ENCODE results near the gene ENO3. TPM values are rescaled to one million over a fixed set of nuclear protein-coding genes. Genes with fewer than 3 reads are reported as not detected.

ENO3 gene
- total and polyA plus RNA-seq, 12 donors, result 1.6 to 76.6 (median 5.3) TPM

DNA sequence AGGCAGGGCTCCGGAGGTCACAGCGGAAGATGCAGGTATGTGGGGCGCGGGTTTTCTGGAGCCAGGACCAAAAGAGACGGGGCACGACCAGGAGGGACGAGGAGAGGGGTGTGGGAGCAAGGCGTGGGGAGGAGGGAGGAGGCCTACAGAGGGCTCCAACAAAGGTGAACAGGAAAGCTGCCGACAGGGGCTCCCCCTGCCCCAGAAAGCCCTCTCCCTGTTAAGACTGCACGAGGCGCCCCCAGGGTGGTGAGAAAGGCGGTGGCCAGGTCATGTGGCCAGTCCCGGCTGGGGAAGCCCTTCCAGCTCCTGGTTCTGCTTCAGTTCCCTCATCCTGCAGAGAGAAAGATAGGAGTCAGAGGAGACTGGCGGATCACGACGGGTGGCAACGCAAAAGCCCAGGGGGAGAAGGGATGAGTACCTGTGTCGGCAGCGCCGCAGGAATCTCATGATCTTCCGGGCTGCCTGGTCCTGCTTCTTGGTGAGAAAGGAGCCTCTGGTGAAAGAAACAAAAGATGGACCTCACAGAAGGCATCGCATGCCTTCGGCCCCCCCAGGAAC is 17.6 kb downstream of the ENO3 start:
- H3K9me3 ChIP-seq (replicated peaks in 1 of 3), result no peaks in the 10 kb centered on the region
- peak overlapping the region in 4 of 5 donors; percentile 92 to 98 (median 98) for H3K27ac ChIP-seq
- TF ChIP-seq, protein P1, sequence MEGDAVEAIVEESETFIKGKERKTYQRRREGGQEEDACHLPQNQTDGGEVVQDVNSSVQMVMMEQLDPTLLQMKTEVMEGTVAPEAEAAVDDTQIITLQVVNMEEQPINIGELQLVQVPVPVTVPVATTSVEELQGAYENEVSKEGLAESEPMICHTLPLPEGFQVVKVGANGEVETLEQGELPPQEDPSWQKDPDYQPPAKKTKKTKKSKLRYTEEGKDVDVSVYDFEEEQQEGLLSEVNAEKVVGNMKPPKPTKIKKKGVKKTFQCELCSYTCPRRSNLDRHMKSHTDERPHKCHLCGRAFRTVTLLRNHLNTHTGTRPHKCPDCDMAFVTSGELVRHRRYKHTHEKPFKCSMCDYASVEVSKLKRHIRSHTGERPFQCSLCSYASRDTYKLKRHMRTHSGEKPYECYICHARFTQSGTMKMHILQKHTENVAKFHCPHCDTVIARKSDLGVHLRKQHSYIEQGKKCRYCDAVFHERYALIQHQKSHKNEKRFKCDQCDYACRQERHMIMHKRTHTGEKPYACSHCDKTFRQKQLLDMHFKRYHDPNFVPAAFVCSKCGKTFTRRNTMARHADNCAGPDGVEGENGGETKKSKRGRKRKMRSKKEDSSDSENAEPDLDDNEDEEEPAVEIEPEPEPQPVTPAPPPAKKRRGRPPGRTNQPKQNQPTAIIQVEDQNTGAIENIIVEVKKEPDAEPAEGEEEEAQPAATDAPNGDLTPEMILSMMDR (IDR thresholded peaks at IDR 0.05), result no peak
- TF ChIP-seq POLR2A (IDR thresholded peaks at IDR 0.05), result no peak
- H3K4me3 ChIP-seq, result peak overlapping the region in 2 of 4 donors; percentile 82 to 93
- peaks cover 19 to 35% of the 10 kb centered on the region in 2 donors for H3K4me1 ChIP-seq (replicated peaks in 1 of 2)
- H3K27me3 ChIP-seq, result no peaks in the 10 kb centered on the region
- intact Hi-C loops (cut with DNase I), result no loop called here
- peak in 3 of 7 donors; percentile 39 to 51 (median 41) for DNase-seq
- H3K36me3 ChIP-seq (replicated peaks in 1 of 2), result peaks cover 0 to 30% of the 10 kb centered on the region in 2 donors
- 51 to 56% (median 55%) methylated on average over 23 of the region's 23 CpGs for WGBS, 4 donors

DNA sequence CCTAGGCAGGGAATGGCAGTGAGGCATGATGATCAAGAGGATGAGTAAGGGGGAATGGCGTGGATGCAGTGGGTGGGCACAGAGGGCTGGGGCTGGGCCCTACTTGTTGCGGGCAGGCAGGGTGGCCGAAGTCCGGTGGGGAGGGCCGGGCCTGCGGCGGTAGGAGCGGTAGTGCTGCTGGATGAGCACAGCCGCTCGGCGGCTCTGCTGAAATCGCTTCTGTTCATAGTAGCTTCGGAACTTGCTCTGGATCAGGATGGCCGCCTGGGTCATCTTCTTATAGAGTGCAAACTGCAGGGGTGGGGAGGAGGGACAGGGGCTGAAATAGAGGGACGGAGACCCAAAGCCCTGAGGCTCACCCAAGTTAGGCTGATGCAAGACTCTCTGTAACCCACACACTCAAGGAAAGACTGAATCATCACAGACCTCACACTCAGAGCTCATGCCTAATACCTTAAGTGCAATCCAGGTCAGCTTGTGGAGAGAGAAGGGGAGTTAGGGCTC is 18.2 kb downstream of the ENO3 start:
- peak in 1 of 2 donors; percentile 16 for TF ChIP-seq POLR2A (IDR thresholded peaks at IDR 0.05)
- TF ChIP-seq, protein P1 (IDR thresholded peaks at IDR 0.05), result no peak
- peak overlapping the region in 4 of 5 donors; percentile 92 to 98 (median 98) for H3K27ac ChIP-seq
- WGBS, 4 donors, result 76 to 86% (median 82%) methylated on average over 3 to 15 of the region's 15 CpGs
- DNase-seq, result peak in 5 of 7 donors; percentile 46 to 72 (median 49)
- H3K27me3 ChIP-seq, result no peaks in the 10 kb centered on the region
- H3K4me3 ChIP-seq, result peak overlapping the region in 1 of 4 donors; percentile 82
- peaks cover 0 to 35% of the 10 kb centered on the region in 2 donors for H3K36me3 ChIP-seq (replicated peaks in 1 of 2)
- intact Hi-C loops (cut with DNase I), result no loop called here
- peaks cover 19 to 35% of the 10 kb centered on the region in 2 donors for H3K4me1 ChIP-seq (replicated peaks in 1 of 2)
- no peaks in the 10 kb centered on the region for H3K9me3 ChIP-seq (replicated peaks in 1 of 3)

DNA sequence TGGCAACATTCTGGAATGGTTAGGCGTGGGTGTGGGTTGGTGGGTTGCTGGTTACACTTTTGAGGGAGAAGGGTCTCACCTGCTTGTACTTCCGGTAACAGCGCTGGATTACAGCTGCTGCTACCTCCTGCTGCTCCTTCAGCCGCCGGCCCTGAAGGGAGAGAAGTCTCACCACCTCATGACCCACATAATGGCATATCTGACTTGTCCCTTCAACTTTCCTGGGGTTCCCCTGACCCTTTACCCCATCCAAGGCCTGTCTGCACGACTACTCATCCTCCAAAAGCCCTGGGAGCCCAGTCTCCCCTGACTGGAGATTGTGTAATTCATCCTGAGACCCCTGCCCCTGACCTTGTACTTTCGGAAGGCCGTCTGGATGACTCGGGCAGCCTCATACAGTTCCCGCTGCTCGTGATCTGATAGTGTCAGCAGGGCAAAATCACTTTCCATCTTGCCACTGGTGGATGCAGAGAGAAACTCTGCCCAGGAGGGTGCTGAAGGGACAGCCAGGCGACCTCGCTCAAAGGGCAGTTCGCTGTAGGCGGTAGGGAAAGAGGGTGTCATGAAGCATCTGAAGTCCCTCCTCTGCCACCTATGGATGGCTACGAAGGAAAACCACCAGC is 18.7 kb downstream of the ENO3 start:
- Histone ChIP-seq H3K4me1 (replicated peaks in 1 of 2) (peaks cover 19 to 35% of the 10 kb centered on the region in 2 donors), H3K36me3 (replicated peaks in 1 of 2) (peaks cover 0 to 37% of the 10 kb centered on the region in 2 donors), H3K27me3 (no peaks in the 10 kb centered on the region), H3K27ac (peak overlapping the region in 4 of 5 donors; percentile 92 to 98 (median 98)), H3K9me3 (replicated peaks in 1 of 3) (no peaks in the 10 kb centered on the region), H3K4me3 (no peak overlapping the region)
- TF ChIP-seq, protein P1 (IDR thresholded peaks at IDR 0.05), result no peak
- no peak for TF ChIP-seq POLR2A (IDR thresholded peaks at IDR 0.05)
- intact Hi-C loops (cut with DNase I), result no loop called here
- 59 to 75% (median 69%) methylated on average over 9 to 16 of the region's 16 CpGs for WGBS, 4 donors
- DNase-seq, result peak in 5 of 7 donors; percentile 57 to 72 (median 60)

DNA sequence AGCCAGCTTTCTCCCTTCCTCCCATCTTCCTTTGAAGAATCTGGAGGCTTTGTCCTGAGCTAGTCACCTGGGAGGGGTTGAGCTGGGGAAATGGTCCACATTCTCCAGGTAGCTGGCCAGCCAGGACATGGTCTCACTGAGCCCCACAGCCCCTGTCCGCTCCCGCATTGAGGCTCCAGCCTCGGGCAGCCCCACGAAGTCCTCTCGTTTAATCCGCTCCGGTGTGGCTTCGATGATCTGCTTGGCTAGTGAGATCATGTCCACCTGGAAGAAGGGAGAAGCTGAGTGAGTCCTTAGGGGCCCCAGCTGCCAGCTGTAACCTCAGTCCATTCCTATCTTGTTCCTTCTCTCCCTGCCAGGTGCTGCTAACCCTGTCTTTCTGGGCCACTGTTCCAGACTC is 19.4 kb downstream of the ENO3 start:
- H3K9me3 ChIP-seq (replicated peaks in 1 of 3), result no peaks in the 10 kb centered on the region
- no peak overlapping the region for H3K4me3 ChIP-seq
- no peak for DNase-seq
- TF ChIP-seq, protein P1 (IDR thresholded peaks at IDR 0.05), result no peak
- TF ChIP-seq POLR2A (IDR thresholded peaks at IDR 0.05), result no peak
- peaks cover 0 to 37% of the 10 kb centered on the region in 2 donors for H3K36me3 ChIP-seq (replicated peaks in 1 of 2)
- H3K27me3 ChIP-seq, result no peaks in the 10 kb centered on the region
- H3K4me1 ChIP-seq (replicated peaks in 1 of 2), result peaks cover 19 to 35% of the 10 kb centered on the region in 2 donors
- intact Hi-C loops (cut with DNase I), result no loop called here
- peak overlapping the region in 3 of 5 donors; percentile 92 to 98 (median 97) for H3K27ac ChIP-seq
- 95 to 99% (median 97%) methylated on average over 8 of the region's 8 CpGs for WGBS, 4 donors
